GM19324 (cell line): Measurements from ENCODE around the gene PPP2R5D.

Experiments used
- ATAC-seq: cut with Tn5 transposase; IDR thresholded peaks from one replicate; pipeline ENCODE4 v1.9.1; 2021; ENCODE audit warnings: mild to moderate bottlenecking, moderate library complexity; ENCODE audit not compliant: unreplicated experiment, low FRiP score

Gene PPP2R5D

GRCh38 chr6:43053545-43054205, 69.3 kb downstream of the PPP2R5D start, which contains the start of gene CUL7:
TSS of gene CUL7 (minus strand) at chr6:43053851. CDS start at chr6:43052788, 1,063 bp downstream.
- peak; percentile 90 for ATAC-seq

GRCh38 chr6:43054206-43054943, 70.0 kb downstream of the PPP2R5D start:
- no peak for ATAC-seq

GRCh38 chr6:43055966-43056365, 71.6 kb downstream of the PPP2R5D start:
- no peak for ATAC-seq

GRCh38 chr6:43058531-43058930, 74.2 kb downstream of the PPP2R5D start:
- no peak for ATAC-seq

GRCh38 chr6:43059168-43060033, 75.0 kb downstream of the PPP2R5D start, which contains the start of the genes KLC4 and MRPL2:
TSS of gene KLC4 (plus strand) at chr6:43059631. CDS start at chr6:43061336, 1,705 bp downstream.
TSS of gene MRPL2 (minus strand) at chr6:43059434. CDS start at chr6:43059381, 53 bp downstream.
- peak; percentile 94 for ATAC-seq

- no peak for ATAC-seq
These were observed 75.8 kb downstream of the PPP2R5D start for GRCh38 chr6:43060034-43060754.

GRCh38 chr6:43060755-43061633, 76.6 kb downstream of the PPP2R5D start:
- no peak for ATAC-seq

GRCh38 chr6:43061861-43062260, 77.5 kb downstream of the PPP2R5D start:
- no peak for ATAC-seq
